ENCODE measurements around the gene SH3BP2.

Gene SH3BP2, protein sequence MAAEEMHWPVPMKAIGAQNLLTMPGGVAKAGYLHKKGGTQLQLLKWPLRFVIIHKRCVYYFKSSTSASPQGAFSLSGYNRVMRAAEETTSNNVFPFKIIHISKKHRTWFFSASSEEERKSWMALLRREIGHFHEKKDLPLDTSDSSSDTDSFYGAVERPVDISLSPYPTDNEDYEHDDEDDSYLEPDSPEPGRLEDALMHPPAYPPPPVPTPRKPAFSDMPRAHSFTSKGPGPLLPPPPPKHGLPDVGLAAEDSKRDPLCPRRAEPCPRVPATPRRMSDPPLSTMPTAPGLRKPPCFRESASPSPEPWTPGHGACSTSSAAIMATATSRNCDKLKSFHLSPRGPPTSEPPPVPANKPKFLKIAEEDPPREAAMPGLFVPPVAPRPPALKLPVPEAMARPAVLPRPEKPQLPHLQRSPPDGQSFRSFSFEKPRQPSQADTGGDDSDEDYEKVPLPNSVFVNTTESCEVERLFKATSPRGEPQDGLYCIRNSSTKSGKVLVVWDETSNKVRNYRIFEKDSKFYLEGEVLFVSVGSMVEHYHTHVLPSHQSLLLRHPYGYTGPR

DNA sequence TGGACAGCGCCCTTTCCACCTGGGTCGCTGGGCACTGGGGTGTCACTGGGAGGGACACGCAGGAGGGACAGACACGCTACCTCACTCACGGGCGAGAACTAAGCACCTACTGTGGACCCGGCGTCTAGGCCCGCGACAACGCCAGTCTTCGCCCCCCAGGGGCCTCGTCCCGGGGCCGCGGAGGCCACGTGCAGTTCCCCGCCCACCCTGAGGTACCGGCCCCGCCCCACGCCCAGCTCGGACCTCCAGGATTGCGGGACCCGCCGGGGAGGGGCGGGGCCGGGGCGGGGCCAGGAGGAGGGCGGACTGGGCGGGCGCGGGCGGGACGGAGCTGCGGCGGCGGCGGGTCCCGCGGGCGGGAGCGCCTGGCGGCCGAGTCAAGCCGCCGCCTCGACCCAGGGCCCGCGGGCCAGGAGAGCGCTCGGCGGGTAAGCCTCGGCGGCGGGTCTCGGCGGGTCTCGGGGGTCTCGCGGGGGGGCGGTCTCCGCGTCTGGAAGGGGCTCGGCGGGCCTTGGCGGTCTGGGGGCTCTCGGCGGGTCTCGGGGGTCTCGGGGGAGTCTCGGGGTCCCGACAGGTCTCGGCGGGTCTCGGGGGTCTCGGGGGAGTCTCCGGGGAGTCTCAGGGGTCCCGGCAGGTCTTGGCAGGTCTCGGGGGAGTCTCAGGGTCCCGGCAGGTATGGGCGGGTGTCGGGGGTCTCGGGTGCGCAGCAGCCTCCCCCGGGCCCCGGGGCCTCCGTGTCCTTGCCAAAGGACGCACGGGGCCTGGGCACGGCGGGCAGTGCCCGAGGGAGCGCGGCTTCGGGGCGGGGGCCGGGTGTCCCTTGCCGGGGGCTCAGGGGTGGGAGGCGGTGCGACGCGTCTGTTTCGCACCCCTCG, at the start of gene SH3BP2:
SH3BP2 (plus strand) TSS at position 375 of the 875 bp plus-strand sequence. CDS start 27,533 bp downstream, outside the sequence.
- DNase-seq = no peak

DNA sequence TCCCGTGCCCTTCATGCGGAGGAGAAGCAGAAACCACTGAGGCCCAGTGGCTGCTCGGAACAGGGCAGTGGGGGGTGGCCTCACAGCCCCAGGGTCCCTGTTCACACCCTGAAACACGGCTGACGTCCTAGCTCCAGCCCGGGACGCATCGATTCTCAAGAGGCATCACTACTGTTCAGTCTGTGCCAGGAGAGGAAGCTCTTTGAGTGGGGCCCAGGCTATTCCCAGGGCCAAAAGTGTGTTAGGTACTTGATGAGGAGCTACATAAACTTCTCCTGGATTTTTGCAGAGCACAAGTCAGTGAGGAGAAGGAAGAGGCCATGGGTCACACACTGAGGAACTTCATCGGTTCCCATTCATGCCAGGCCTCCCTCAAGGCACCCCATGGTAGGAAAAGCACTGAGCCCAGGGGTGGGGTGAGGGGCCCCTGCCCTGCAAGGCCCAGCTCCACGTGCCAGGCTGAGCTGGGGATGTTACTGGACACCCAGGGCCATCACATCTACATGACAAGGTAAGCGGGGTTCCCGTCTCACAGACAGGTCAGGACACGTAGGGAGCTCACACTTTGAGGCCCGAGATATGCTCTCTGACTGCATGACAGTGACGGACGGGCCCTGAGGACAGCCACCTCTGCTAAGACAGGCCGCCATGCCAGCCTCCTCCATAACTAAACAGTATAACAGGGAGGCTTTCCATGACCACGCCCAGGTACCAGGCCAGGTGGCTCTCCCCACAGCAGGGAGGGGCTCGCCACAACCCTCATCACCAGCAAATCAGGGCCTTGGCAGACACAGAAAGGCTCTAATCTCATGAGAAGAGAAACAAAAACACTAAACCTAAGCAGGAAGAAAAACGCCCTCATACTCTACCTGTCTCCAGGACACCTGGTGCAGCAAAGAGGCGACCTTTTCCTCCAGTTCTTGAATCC, 49.1 kb upstream of the SH3BP2 start:
- no peak for DNase-seq

DNA sequence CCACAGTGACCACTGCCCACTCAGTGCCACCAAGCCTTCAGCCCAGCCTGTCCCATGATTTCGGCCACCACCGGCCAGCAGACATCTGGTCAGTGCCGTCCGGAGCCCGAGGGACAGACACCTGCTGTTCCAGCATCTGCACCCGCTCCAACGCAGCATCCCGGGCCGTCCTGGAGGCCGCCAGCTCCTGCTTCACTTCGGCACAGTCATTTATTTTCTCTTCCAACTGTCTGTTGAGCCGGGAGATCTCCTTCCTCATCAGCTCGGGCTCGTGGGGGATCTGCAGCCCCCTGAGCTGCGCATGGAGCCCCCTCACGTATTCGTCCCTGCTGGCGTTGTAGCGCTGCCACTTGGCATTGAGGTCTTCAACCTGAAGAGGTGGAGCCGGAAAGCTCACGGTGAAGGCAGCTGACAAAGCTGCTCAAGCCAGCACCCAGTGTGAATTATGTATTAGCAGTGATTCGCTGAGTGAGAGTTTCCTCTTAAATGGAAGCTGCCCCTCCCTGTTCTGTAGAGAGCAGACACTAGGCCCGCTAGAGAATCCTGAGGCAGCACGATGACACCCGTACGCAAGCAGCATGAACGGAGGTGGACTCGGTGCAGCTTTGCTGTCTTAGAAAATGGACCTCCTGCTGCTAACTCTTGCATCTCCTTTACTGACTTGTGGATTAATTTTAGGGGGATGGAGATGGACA, 48.2 kb upstream of the SH3BP2 start:
- no peak for DNase-seq

DNA sequence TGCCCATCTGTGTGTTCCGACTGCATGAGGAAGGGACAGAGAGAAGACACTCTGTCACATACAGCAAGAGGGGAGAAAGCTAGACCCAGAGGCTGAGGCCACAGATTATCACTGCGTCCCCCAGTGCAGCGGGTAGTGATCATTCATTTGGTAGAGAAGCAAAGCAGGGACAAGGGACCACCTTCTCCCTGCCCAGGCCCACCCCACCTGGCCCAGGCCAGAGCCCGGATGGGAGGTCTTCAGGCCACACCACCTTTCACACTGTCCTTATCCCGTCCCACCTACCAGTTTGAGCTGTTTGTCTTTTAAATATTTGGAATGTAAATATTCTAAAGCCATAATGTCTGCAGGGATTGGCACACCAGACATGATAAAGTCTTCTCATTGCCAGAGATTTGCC, 47.4 kb upstream of the SH3BP2 start:
- DNase-seq = no peak

DNA sequence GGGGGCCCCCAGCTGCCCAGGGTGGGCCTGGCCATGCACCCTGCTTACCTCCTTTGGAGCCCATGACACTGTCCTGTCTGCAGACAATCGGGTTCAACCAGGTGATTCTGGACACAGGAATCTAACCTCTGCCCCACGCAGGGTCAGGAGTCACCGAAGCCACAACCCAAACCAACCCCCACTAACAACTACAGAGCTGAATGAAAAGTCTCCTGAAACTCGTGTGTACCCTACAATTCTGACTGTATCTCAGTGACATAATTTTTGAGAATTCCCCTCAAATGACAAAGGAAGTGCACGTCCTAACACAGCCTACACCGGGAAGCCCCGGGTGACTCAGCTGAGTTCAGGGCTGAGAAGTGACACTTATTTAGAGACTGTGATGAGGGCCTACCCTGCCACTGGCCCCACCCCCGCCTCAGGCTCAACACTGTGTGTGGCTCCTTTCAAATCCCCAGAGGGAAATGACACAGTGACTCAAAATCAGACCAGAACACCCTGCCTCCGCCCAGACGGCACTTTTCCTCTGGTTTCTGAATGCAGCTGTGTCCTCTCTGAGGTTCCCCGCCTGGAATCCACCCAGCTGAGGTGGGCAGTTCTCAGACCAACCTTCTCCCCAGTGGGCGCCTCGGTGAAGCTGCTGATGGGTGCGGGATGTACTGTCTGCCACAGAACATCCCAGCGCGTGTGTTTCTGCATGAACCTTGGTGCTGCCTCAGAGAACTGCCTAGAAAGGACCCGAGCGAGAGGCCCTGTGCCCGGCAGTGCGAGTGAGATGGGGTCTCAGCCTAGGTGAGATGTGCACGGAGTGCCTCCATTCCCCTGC, 46.7 kb upstream of the SH3BP2 start:
- no peak for DNase-seq

DNA sequence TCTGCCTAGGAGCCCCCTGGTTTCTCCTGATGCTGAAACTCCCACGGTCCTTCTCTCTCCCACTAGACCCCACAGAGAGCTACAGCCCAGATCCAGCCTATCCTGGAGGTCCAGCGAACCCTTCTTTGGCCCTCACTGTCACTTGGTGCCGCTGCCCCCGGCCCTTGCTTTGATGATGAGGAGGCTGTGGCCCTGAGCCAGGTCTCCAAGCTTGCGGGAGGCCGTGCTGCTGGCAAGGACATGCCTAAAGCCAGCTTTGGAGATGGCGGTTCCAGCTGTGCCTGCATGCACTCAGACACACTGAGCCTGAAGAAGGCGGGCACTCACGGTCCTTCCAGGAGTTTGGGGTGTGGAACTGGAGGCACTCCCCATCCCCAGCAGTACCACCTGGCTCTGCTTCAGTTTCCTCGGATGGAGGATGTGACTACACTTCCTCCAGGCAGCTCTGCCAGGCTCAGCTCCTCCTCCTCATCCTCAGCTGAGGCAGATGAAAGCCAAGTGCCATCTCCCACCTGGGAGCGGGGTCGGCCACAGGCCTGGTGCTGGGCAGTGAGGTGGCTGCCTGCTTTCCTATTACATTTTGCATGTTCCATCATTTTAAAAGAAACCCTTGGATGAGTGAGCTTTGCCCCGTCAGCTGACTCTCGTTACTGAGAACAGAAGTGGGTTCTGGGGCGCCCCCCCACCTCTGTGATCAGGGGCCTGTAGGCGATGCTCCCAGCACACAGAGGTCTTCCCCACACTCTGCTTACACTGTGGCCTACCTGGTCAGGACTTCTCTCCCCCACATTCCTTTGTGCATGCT, 45.8 kb upstream of the SH3BP2 start:
- DNase-seq = no peak

DNA sequence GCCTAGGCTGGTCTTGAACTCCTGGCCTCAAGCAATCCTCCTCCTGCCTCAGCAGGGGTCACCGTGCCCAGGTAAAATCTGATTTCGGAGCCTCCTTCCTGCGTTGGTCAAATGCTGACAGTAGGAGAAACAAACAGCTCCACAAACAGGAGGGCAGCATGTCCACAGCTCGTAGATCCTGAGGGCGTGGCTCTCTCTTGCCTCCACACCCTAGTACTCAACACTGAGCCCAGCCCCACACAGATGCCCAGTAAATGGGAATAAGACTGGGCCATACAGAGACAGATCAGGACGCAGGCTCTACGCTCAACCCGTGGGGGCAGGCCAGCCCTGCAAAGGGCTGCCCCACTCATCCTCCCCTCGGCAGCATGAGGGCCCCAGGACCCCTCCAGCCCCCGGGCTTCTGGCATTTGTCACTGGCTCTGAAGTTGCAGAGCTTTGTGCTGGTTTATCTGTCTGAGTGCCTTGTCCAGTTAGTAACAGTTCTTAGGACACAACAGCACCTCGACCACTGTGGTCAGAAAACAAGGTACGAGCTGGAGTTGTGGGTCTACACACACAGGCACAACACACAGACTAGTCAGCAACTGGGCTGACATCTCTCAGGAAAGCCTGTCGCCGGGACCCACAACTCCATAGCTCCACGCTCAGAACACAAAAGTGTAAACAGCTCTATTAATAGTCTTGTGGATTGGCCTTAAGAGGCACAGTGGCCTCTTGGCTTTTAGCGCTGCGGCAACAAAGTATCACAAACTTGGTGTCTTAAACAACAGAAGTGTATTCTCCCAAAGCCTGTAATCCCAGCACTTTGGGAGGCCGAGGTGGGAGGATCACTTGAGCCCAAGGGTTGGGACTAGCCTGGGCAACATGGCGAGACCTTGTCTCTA, 41.9 kb upstream of the SH3BP2 start:
- no peak for DNase-seq

DNA sequence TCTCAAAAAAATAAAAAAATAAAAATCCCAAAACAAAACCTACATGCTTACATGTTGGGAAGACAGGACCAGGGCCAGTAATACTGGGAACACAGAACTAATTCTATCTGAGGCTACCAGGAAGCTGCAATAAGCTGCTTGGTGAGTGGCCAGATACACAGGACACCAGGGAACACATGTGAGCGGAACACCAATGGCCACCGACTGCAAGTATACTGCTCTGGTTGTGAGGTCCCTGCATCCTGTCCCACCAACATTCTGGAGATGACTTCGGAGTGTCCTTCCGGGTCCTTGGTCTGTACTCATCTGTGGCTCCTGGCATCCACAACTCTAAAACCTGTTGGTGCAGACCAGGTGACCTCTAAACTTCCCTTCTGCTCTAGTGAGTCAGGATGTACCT, 39.4 kb upstream of the SH3BP2 start:
- DNase-seq = no peak

DNA sequence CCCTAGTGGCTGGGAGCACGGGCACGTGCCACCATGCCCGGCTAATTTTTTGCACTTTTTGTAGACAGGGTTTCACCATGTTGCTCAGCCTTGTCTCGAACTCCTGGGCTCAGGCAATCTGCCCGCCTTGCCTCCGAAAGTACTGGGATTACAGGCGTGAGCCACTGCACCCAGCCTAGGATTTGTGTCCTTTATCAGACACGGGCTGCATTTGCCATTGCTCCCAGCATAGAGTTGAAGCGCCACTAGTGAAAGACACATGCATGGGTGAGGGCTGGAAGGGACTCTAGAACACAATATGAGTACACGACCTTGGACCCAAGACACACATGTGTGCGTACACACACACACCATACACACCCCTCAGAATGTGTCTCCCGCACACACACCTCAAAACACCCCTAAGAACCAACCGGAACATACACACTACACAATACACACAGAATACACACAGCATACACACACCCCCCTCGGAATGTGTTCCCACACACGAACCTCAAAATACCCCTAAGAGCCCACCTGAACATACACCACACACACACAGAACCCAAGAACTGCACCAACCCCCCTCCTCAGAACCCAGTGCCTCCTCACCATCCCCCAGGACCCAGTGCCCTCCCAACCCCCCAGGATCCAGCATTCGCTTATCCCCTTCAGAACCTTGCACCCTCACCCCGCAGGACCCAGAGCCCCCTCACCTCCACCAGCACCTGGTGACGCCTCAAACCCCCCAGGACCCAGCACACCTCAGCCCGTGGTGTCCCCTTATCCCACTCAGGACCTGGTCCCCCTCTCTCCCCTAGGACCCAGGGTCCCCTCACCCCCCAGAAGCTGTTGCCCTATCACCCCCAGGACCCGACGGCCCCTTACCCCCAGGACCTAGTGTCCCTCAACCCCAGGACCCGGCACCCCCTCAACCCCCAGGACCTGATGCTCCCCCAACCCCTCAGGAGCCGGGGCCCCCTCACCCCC, 37.8 kb upstream of the SH3BP2 start:
- no peak for DNase-seq

DNA sequence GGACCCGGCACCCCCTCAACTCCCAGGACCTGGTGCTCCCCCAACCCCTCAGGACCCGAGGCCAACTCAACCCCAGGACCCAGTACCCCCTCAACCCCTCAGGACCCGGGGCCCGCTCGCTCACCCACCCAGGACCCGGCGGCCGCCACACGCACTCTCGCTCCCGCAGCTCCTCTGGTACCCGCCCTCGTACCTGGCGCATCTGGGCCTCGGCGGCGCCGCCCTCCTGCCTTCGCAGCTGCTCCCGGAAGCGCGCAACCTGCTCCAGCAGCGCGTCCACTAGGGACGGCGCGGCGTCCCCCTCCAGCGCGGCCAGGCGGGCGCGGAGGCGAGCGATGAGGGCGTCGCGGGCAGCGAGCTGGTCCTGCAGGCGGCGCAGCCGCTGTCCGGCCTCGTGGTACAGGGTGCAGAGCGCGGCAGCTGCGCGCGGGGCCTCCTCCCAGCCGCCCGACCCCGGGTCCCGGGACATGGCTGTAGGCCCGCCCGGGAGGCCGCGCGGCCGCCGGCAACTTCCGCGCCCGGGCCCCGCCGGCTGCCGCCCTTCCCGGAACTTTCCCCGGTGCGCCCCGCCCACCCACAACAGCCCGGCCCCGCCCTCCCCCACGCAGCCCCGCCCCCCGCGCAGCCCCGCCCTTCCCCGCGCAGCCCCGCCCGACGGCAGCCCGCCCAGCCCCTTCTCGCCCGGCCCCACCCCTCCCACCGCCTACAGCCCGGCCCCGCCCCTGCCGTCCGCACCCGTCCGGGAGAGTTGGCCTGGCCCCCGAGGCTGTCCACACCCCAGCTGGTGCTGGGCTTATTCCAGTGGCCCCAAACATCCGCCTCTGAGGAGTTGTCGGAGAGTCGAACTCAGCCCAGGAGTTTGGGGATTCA, 36.8 kb upstream of the SH3BP2 start, which contains the start of gene TNIP2:
TNIP2 (minus strand) TSS at position 516 of the 870 bp plus-strand sequence; CDS start at position 469, 47 bp downstream.
- DNase-seq = peak; percentile 46

DNA sequence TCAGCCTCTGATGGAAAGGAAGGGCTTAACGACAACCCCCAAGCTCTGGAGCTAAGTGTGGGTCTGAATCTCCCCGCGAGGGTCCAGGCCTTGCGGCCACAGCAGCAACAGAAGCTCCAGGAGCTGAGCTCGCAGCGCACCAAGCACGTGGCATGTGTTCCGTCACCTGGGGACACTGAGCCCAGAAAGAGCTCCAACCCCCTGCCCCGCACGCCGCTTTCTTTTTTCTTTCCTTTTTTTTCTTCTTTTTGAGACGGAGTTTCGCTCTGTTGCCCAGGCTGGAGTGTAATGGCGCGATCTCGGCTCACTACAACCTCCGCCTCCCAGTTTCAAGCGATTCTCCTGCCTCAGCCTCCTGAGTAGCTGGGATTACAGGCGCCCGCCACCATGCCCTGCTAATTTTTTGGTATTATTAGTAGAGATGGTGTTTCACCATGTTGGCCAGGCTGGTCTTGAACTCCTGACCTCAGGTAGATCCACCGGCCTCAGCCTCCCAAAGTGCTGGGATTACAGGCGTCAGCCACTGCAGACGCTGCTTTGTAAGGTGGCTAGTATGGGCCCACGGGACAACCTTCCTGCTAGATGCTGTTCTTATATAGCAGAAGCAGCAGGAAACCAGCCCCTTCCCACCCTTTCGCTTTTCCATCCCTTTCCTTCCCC, 36.1 kb upstream of the SH3BP2 start:
- no peak for DNase-seq

DNA sequence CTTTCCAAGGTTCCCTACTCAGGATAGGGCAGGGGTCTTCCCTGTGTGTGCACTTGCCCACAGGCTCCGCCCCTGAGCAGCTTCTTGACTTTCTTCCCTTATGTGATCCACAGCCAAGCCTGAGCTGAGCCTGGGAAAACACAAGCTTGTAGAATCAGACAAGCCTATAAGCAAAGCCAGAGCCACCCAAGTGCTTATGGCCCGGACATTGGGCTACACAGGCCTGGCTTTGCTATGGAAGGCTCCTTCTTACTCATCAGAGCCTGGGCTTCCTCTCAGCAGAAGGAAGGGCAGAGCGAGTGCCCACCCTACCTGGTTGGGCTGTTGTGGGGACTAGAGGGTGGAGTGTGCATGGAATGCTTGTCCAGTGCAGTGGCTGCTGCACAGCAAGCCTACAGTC, 35.5 kb upstream of the SH3BP2 start:
- no peak for DNase-seq

DNA sequence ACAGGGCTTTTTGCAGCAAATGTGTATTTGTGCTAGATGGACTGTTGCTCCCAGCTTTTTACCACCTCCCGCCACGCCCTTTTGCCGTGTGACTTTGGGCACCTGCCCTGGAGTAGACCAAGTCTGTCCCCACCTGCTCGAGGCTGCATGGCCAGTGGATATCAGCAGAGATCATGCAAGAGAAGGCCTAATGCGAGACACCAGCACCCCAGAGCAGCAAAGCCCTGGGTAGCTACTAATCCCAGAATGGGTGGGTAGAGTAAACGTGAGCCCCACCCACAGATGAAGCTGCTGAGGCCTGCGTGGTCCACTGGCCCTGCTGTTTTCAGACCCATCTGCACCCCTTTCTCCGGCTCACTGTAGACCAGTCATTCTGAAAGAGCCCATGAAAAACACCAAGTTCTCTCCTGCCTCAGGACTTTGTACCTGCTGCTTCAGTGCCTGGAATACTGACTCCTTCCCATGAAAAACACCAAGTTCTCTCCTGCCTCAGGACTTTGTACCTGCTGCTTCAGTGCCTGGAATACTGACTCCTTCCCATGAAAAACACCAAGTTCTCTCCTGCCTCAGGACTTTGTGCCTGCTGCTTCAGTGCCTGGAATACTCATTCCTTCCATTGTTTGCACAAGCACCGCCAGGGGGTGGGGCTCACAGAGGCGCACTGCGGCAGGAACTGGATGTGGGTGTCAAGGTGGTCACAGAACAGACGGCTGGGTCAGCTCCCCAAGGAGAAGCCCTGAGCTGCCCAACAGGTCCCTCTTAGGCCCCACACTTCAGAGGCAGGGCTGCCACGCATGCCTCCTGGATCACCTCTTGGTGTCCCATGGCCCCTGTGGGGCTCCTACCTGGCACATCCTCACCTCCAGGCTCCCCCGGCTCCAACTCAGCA, 31.6 kb upstream of the SH3BP2 start:
- no peak for DNase-seq

DNA sequence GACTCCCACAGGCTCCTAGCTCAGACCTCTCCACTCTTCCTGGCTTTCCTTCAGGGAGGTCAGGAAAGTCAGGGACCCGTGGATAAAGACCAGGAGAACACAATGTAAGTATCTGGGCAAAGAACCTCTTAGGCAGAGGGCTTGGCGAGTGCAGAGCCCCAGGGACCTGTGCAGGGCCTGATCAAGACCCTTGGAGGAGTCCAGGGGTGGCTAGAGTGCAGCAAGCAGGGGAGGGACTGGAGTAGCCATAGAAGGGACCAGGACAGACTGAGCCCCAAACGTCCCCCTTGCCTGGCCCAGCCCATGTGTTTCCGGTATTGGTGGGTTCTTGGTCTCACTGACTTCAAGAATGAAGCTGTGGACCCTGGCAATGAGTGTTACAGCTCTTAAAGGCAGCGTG, 30.8 kb upstream of the SH3BP2 start:
- no peak for DNase-seq

All from NCI-H2171 (cell line).